GM12801 (cell line): ENCODE results near the gene CEP57.

ENCODE experiments used
- CTCF ChIP-seq: IDR thresholded peaks from one replicate; pipeline ENCODE4 v1.5.1; 2011; ENCODE audit warnings: control low read depth; ENCODE audit not compliant: insufficient read length; ENCODE audit errors: extremely low read depth

CEP57 gene

GRCh38 chr11:95796501-95796900, 6.2 kb downstream of the CEP57 start:
- TF ChIP-seq CTCF = no peak

- TF ChIP-seq CTCF = no peak
Observed at GRCh38 chr11:95799546-95799945, 9.2 kb downstream of the CEP57 start.

GRCh38 chr11:95800438-95800837, 10.1 kb downstream of the CEP57 start:
- TF ChIP-seq CTCF = no peak

- TF ChIP-seq CTCF = no peak
Observed at GRCh38 chr11:95802806-95803205, 12.5 kb downstream of the CEP57 start.

- no peak for TF ChIP-seq CTCF
Observed at GRCh38 chr11:95803973-95804372, 13.7 kb downstream of the CEP57 start.

- no peak for TF ChIP-seq CTCF
Observed at GRCh38 chr11:95805869-95806268, 15.6 kb downstream of the CEP57 start.

GRCh38 chr11:95816037-95816436, 25.7 kb downstream of the CEP57 start:
- no peak for TF ChIP-seq CTCF

- TF ChIP-seq CTCF = no peak
Observed at GRCh38 chr11:95821640-95822039, 31.3 kb downstream of the CEP57 start.
